CD14-positive monocyte (primary cell): ENCODE measurements around the gene ITLN2. TPM values are rescaled to one million over a fixed set of nuclear protein-coding genes. Genes with fewer than 3 reads are reported as not detected.

Experiments
- DNase-seq, 3 donors: peaks; one replicate each; pipeline ENCODE4 v3.0.0-alpha.2; 2011 to 2022
- H2AFZ ChIP-seq: 2 replicates; pipeline ENCODE4 v1.6.0; 2012; ENCODE audit warnings: mild to moderate bottlenecking, low read depth, low read length, inconsistent platforms; ENCODE audit not compliant: insufficient read depth, poor library complexity, severe bottlenecking
- H3K27ac ChIP-seq, 2 donors: 1 replicate in 1 of 2; 2 replicates in 1 of 2; pipeline ENCODE4 v1.5.1; 2012 to 2013; ENCODE audit warnings: low read length in 2 of 2, control low read depth in 1 of 2, inconsistent platforms in 1 of 2, low read depth in 1 of 2, mild to moderate bottlenecking in 1 of 2
- H3K27me3 ChIP-seq, 2 donors: one replicate each; pipeline versions ENCODE4 v1.6.0 to v1.6.1; 2011 to 2013; ENCODE audit warnings: low read length in 2 of 2; ENCODE audit not compliant: control insufficient read depth in 2 of 2, insufficient read depth in 2 of 2
- H3K36me3 ChIP-seq, 2 donors: replicated peaks in 1 of 2; 1 replicate in 1 of 2; 2 replicates in 1 of 2; pipeline versions ENCODE4 v1.5.1 to v1.6.1; 2012 to 2013; ENCODE audit warnings: low read length in 2 of 2, control low read depth in 1 of 2, inconsistent platforms in 1 of 2, mild to moderate bottlenecking in 1 of 2; ENCODE audit not compliant: insufficient read depth in 2 of 2, control insufficient read depth in 1 of 2
- H3K4me1 ChIP-seq, 2 donors: 1 replicate in 1 of 2; 2 replicates in 1 of 2; pipeline versions ENCODE4 v1.5.1 to v1.6.1; 2012 to 2013; ENCODE audit warnings: low read length in 2 of 2, control low read depth in 1 of 2, inconsistent platforms in 1 of 2, mild to moderate bottlenecking in 1 of 2, moderate library complexity in 1 of 2; ENCODE audit not compliant: insufficient read depth in 2 of 2, control insufficient read depth in 1 of 2
- H3K4me2 ChIP-seq: replicated peaks from 2 replicates; pipeline ENCODE3; 2012; ENCODE audit warnings: low read length, moderate library complexity, mild to moderate bottlenecking; ENCODE audit not compliant: poor library complexity, severe bottlenecking; ENCODE audit errors: extremely low read depth
- H3K4me3 ChIP-seq, 3 experiments: fragments of 200-600 bp in 1 of 3; sonication (generic) in 1 of 3; replicated peaks in 1 of 3; 1 replicate in 2 of 3; 2 replicates in 1 of 3; pipeline ENCODE4 v1.5.1; 2011 to 2013; ENCODE audit warnings: low read length in 3 of 3, mild to moderate bottlenecking in 3 of 3, control low read depth in 2 of 3, low read depth in 2 of 3, inconsistent platforms in 1 of 3, moderate library complexity in 1 of 3
- H3K79me2 ChIP-seq: 2 replicates; pipeline ENCODE4 v1.6.0; 2012; ENCODE audit warnings: mild to moderate bottlenecking, control low read depth, inconsistent platforms, low read length, moderate library complexity; ENCODE audit not compliant: insufficient read depth
- H3K9ac ChIP-seq: 2 replicates; pipeline ENCODE4 v1.6.0; 2017; ENCODE audit warnings: low read length, mild to moderate bottlenecking; ENCODE audit not compliant: insufficient read depth, poor library complexity, severe bottlenecking
- H3K9me3 ChIP-seq, 2 donors: replicated peaks in 1 of 2; 1 replicate in 1 of 2; 2 replicates in 1 of 2; pipeline versions ENCODE4 v1.5.1 to v1.6.1; 2012 to 2013; ENCODE audit warnings: low read length in 2 of 2, control low read depth in 1 of 2; ENCODE audit not compliant: control insufficient read depth in 1 of 2, insufficient read depth in 1 of 2
- H4K20me1 ChIP-seq: 2 replicates; pipeline ENCODE4 v1.6.0; 2012; ENCODE audit warnings: mild to moderate bottlenecking, low read length, control low read depth, moderate library complexity; ENCODE audit not compliant: insufficient read depth
- H3K27ac Mint-ChIP-seq, 7 donors: one replicate each; pipeline ENCODE4 v1.8.0; 2020; ENCODE audit warnings: mild to moderate bottlenecking in 7 of 7, mixed read lengths in 7 of 7, moderate library complexity in 6 of 7, inconsistent platforms in 2 of 7
- H3K27me3 Mint-ChIP-seq, 3 donors: one replicate each; pipeline ENCODE4 v1.8.0; 2021 to 2022; ENCODE audit warnings: low read depth in 3 of 3, mild to moderate bottlenecking in 3 of 3, mixed read lengths in 3 of 3, moderate library complexity in 3 of 3, inconsistent platforms in 1 of 3
- H3K36me3 Mint-ChIP-seq, 2 donors: one replicate each; pipeline ENCODE4 v1.8.0; 2020; ENCODE audit warnings: mixed read lengths in 2 of 2, inconsistent platforms in 1 of 2, mild to moderate bottlenecking in 1 of 2
- H3K4me1 Mint-ChIP-seq: one replicate; pipeline ENCODE4 v1.8.0; 2020; ENCODE audit warnings: mild to moderate bottlenecking, mixed read lengths
- H3K4me3 Mint-ChIP-seq, 2 donors: one replicate each; pipeline ENCODE4 v1.8.0; 2020; ENCODE audit warnings: mild to moderate bottlenecking in 2 of 2, mixed read lengths in 2 of 2, moderate library complexity in 1 of 2
- H3K9me3 Mint-ChIP-seq, 7 donors: one replicate each; pipeline ENCODE4 v1.8.0; 2020 to 2022; ENCODE audit warnings: mixed read lengths in 7 of 7, mild to moderate bottlenecking in 6 of 7, moderate library complexity in 6 of 7, inconsistent platforms in 2 of 7
- CTCF ChIP-seq: fragments of 200-600 bp; IDR thresholded peaks from one replicate; pipeline ENCODE4 v1.8.0; 2022; ENCODE audit warnings: antibody characterized with exemption, mild to moderate bottlenecking
- WGBS: methylation state at CpG from one replicate; pipeline ENCODE4 v1.1.5; 2013; ENCODE audit warnings: missing lambda C conversion rate; ENCODE audit not compliant: insufficient coverage; 5-methylcytosine and 5-hydroxymethylcytosine counted together
- intact Hi-C, 2 donors: fragments of 100-400 bp; cut with micrococcal nuclease; formaldehyde crosslinking; loops; one replicate each; pipeline versions ENCODE4 v1.15.0 to v1.15.1; 2023
- polyA plus RNA-seq, 3 donors: library from polyadenylated mRNA; depleted of rRNA in 1 of 3; unstranded in 2 of 3; stranded (reverse) in 1 of 3; fragments of 300-500 nt in 2 of 3; fragments of >200 nt in 1 of 3; fragmentation: Illumina TruSeq in 2 of 3; gene quantifications; 1 replicate in 2 of 3; 2 replicates in 1 of 3; pipeline ENCODE4 v1.2.3, GENCODE V29; 2012 to 2021

ITLN2 gene
- polyA plus RNA-seq, 3 donors = not detected

DNA sequence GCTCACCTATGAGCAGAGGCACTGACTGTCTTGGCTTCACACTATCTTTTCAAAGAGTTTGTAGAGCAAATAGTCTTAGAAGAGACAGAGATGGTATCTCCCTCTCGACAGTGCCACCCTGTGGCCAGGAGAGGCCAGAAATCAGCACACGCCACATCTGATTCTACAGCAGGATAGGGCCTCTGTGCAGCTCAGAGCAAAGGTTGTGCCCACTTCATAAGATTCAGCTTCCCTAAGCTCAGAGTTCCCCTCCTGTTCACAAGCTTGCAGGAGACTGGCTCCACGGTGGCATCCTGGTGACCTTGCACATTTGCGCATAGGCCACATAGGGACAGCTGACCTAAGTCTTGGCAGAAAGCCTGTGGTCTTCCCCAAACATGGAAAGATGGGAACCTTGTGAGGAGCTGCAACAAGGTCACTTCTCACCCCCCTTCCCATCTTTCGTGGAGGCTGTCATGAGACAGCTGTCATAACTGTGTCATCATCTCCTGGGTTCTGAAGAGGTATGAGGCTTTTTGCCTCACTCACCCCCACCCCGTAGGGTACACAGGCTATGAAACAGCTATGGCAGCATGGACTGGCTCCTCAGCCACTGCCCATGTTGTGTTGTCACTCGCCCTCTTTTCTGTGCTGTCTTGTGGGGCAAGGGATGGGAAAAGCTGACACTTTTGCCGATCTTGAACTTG is 3.0 kb downstream of the ITLN2 start:
- H3K4me2 ChIP-seq = no peak overlapping the region
- H4K20me1 ChIP-seq = no peaks in the 10 kb centered on the region
- H3K9me3 ChIP-seq = no peaks in the 10 kb centered on the region
- Mint-ChIP-seq H3K9me3 (no peaks in the 10 kb centered on the region), H3K4me3 (no peak overlapping the region), H3K36me3 (no peaks in the 10 kb centered on the region), H3K27me3 (peaks cover 0 to 5% (median 2%) of the 10 kb centered on the region in 3 donors), H3K27ac (no peak overlapping the region), H3K4me1 (peaks cover 8% of the 10 kb centered on the region)
- H3K4me3 ChIP-seq = no peak overlapping the region
- no peak overlapping the region for H3K9ac ChIP-seq
- peak; percentile 46 to 60 (median 57) for DNase-seq
- H2AFZ ChIP-seq = no peak overlapping the region
- 55% methylated on average over 5 of the region's 8 CpGs for WGBS
- no peaks in the 10 kb centered on the region for H3K27me3 ChIP-seq
- H3K36me3 ChIP-seq = no peaks in the 10 kb centered on the region
- intact Hi-C loops = loop anchor here (2.0 to 5.0 kb wide), 7 partner anchors 114 to 274 kb away; no protein-coding TSS in a partner anchor
- no peak overlapping the region for H3K27ac ChIP-seq
- H3K4me1 ChIP-seq = no peaks in the 10 kb centered on the region
- peak; percentile 90 for TF ChIP-seq CTCF
- no peaks in the 10 kb centered on the region for H3K79me2 ChIP-seq

DNA sequence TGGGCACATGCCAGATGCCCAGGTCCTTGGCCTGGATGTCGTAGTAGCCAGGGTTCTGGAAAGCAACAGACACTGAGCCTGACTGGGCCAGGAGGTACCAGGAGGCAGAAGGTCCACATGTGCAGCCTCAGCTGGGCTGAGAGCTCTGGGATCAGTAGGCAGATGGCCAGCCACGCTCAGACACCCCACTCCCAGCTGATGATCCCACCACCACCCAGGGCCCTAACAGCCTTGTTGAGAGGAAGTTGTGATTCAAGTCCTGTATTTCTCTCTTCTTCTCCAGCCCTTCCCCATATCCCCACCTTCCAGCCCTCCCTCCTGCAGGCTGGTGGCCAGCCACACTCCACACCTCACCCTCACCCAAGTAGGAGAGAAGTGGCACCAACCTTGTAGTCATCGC is 4.0 kb downstream of the ITLN2 start:
- H3K4me3 Mint-ChIP-seq = no peak overlapping the region
- WGBS = 92% methylated on average over 2 of the region's 3 CpGs
- no peak overlapping the region for H3K9ac ChIP-seq
- H3K79me2 ChIP-seq = no peaks in the 10 kb centered on the region
- no peak overlapping the region for H3K27ac ChIP-seq
- no peaks in the 10 kb centered on the region for H3K4me1 ChIP-seq
- no peak overlapping the region for H3K27ac Mint-ChIP-seq
- H3K4me3 ChIP-seq = no peak overlapping the region
- no peaks in the 10 kb centered on the region for H4K20me1 ChIP-seq
- H3K4me2 ChIP-seq = no peak overlapping the region
- no peaks in the 10 kb centered on the region for H3K36me3 Mint-ChIP-seq
- H3K27me3 Mint-ChIP-seq = peaks cover 0 to 5% (median 2%) of the 10 kb centered on the region in 3 donors
- intact Hi-C loops = loop anchor here (2.0 to 5.0 kb wide), 7 partner anchors 113 to 273 kb away; no protein-coding TSS in a partner anchor
- H3K27me3 ChIP-seq = no peaks in the 10 kb centered on the region
- H3K9me3 ChIP-seq = no peaks in the 10 kb centered on the region
- TF ChIP-seq CTCF = no peak
- peaks cover 8% of the 10 kb centered on the region for H3K4me1 Mint-ChIP-seq
- H3K36me3 ChIP-seq = no peaks in the 10 kb centered on the region
- no peak overlapping the region for H2AFZ ChIP-seq
- DNase-seq = no peak
- no peaks in the 10 kb centered on the region for H3K9me3 Mint-ChIP-seq
